IMR-90 (cell line): Measurements from ENCODE around the gene TGM2. TPM values are rescaled to one million over a fixed set of nuclear protein-coding genes. Genes with fewer than 3 reads are reported as not detected.
A peak's percentile ranks its signal among the peaks of the same experiment; 100 is the strongest.

Source experiments
- ATAC-seq: fragments of 200-7000 bp; cut with Tn5 transposase; 2 replicates; pipeline ENCODE4 v1.9.1; 2020; ENCODE audit warnings: low read depth, mild to moderate bottlenecking, moderate library complexity
- BruUV-seq: library from RNA; stranded (reverse); fragments of 400-500 nt; replicated peaks from 2 replicates; lab custom pipeline; 2021; lab: Mats Ljungman, UMichigan
- CTCF ChIA-PET: fragments of 300-600 bp; formaldehyde crosslinking; extraction: SDS; loops from one replicate; lab custom pipeline; 2021; ENCODE audit warnings: antibody characterized with exemption; lab: Yijun Ruan, JAX
- POLR2A ChIA-PET: fragments of 300-600 bp; sonication (Branson Sonifier 250); formaldehyde crosslinking; loops from one replicate; lab custom pipeline; 2022; ENCODE audit warnings: antibody characterized with exemption; ENCODE audit not compliant: unreplicated experiment; lab: Charles Lee
- DNase-seq: peaks from one replicate; pipeline ENCODE4 v3.0.0; 2013
- H2AFZ ChIP-seq: replicated peaks from 2 replicates; pipeline ENCODE3; 2013; ENCODE audit warnings: low read length, mild to moderate bottlenecking; ENCODE audit not compliant: poor library complexity
- H2AK5ac ChIP-seq: 2 replicates; pipeline ENCODE4 v1.6.1; 2013; ENCODE audit warnings: low read depth, low read length, inconsistent platforms
- H2AK9ac ChIP-seq: replicated peaks from 2 replicates; pipeline ENCODE3; 2013; ENCODE audit warnings: mild to moderate bottlenecking, low read depth, low read length, moderate library complexity; ENCODE audit not compliant: poor library complexity
- H2BK120ac ChIP-seq: 2 replicates; pipeline ENCODE4 v1.6.1; 2013; ENCODE audit warnings: low read depth, low read length, inconsistent platforms
- H2BK15ac ChIP-seq: 3 replicates; pipeline ENCODE4 v1.6.1; 2013; ENCODE audit warnings: low read depth, low read length, inconsistent platforms
- H2BK20ac ChIP-seq: 2 replicates; pipeline ENCODE4 v1.6.1; 2013; ENCODE audit warnings: low read depth, mild to moderate bottlenecking, inconsistent platforms, low read length, moderate library complexity
- H2BK5ac ChIP-seq: 2 replicates; pipeline ENCODE4 v1.6.1; 2013; ENCODE audit warnings: mild to moderate bottlenecking, low read depth, low read length, inconsistent platforms; ENCODE audit not compliant: poor library complexity, severe bottlenecking
- H3K14ac ChIP-seq: replicated peaks from 2 replicates; pipeline ENCODE4 v1.6.1; 2013; ENCODE audit warnings: low read depth, low read length, inconsistent platforms
- H3K18ac ChIP-seq: 2 replicates; pipeline ENCODE4 v1.6.1; 2013; ENCODE audit warnings: low read depth, low read length, control low read depth
- H3K23ac ChIP-seq: 2 replicates; pipeline ENCODE4 v1.6.1; 2013; ENCODE audit warnings: low read depth, low read length, inconsistent platforms
- H3K27ac ChIP-seq: 2 replicates; pipeline ENCODE4 v1.5.1; 2013; ENCODE audit warnings: mild to moderate bottlenecking, control low read depth, low read length; ENCODE audit not compliant: insufficient read depth
- H3K27me3 ChIP-seq: 2 replicates; pipeline ENCODE4 v1.6.1; 2013; ENCODE audit warnings: low read length; ENCODE audit not compliant: control insufficient read depth, insufficient read depth
- H3K36me3 ChIP-seq: 2 replicates; pipeline ENCODE4 v1.6.1; 2013; ENCODE audit warnings: low read length, mixed read lengths; ENCODE audit not compliant: control insufficient read depth, insufficient read depth
- H3K4ac ChIP-seq: 2 replicates; pipeline ENCODE4 v1.6.1; 2013; ENCODE audit warnings: low read depth, low read length, inconsistent platforms
- H3K4me1 ChIP-seq: 2 replicates; pipeline ENCODE4 v1.6.1; 2013; ENCODE audit warnings: low read length, mixed read lengths; ENCODE audit not compliant: control insufficient read depth, insufficient read depth
- H3K4me2 ChIP-seq: 2 replicates; pipeline ENCODE4 v1.6.1; 2013; ENCODE audit warnings: low read depth, mild to moderate bottlenecking, control low read depth, low read length, moderate library complexity
- H3K4me3 ChIP-seq: 2 replicates; pipeline ENCODE4 v1.5.1; 2013; ENCODE audit warnings: low read depth, mild to moderate bottlenecking, control low read depth, low read length, moderate library complexity; ENCODE audit not compliant: insufficient read depth
- H3K56ac ChIP-seq: 2 replicates; pipeline ENCODE4 v1.6.1; 2013; ENCODE audit warnings: low read length, inconsistent platforms; ENCODE audit not compliant: insufficient read depth; ENCODE audit errors: extremely low read depth
- H3K79me1 ChIP-seq, 2 experiments: 2 replicates each; pipeline ENCODE4 v1.6.1; 2013; ENCODE audit warnings: low read length in 2 of 2, inconsistent platforms in 1 of 2, low read depth in 1 of 2
- H3K9ac ChIP-seq: 2 replicates; pipeline ENCODE4 v1.6.1; 2013; ENCODE audit warnings: low read depth, low read length, control low read depth
- H3K9me1 ChIP-seq: 2 replicates; pipeline ENCODE4 v1.6.1; 2013; ENCODE audit warnings: low read length, inconsistent platforms; ENCODE audit not compliant: insufficient read depth
- H3K9me3 ChIP-seq: 2 replicates; pipeline ENCODE4 v1.6.1; 2013; ENCODE audit warnings: low read length; ENCODE audit not compliant: control insufficient read depth, insufficient read depth
- H4K20me1 ChIP-seq: 2 replicates; pipeline ENCODE4 v1.6.1; 2013; ENCODE audit warnings: low read length, inconsistent platforms; ENCODE audit not compliant: insufficient read depth
- H4K5ac ChIP-seq: 2 replicates; pipeline ENCODE4 v1.6.1; 2013; ENCODE audit warnings: mild to moderate bottlenecking, low read depth, low read length, control low read depth
- H4K8ac ChIP-seq, 2 experiments: 2 replicates each; pipeline ENCODE4 v1.6.1; 2013; ENCODE audit warnings: low read depth in 2 of 2, low read length in 2 of 2, control low read depth in 1 of 2, inconsistent platforms in 1 of 2
- H4K91ac ChIP-seq: 2 replicates; pipeline ENCODE4 v1.6.1; 2013; ENCODE audit warnings: low read depth, low read length, inconsistent platforms; ENCODE audit not compliant: insufficient read depth
- BHLHE40 ChIP-seq: fragments of 150-350 bp; IDR thresholded peaks from 2 replicates; pipeline ENCODE4 v1.6.1; 2016; ENCODE audit warnings: mild to moderate bottlenecking, low read depth, low read length
- CEBPB ChIP-seq: IDR thresholded peaks from 2 replicates; pipeline ENCODE4 v1.6.1; 2012; ENCODE audit warnings: low read depth, low read length, improper control_type of control experiment
- WGBS, 2 experiments: methylation state at CpG; one replicate each; pipeline versions ENCODE4 v1.1.5 to v1.1.7; 2013; ENCODE audit warnings: missing lambda C conversion rate in 2 of 2; ENCODE audit not compliant: insufficient read length in 1 of 2; ENCODE audit errors: extremely low coverage in 2 of 2; 5-methylcytosine and 5-hydroxymethylcytosine counted together
- dilution Hi-C: fragments of 300-500 bp; cut with HindIII; formaldehyde crosslinking; loops from one replicate; pipeline ENCODE4 v1.14.3; 2018; ENCODE audit warnings: low sequenced_read_pairs; ENCODE audit not compliant: unreplicated experiment
- in situ Hi-C: fragments of 300-500 bp; cut with MboI; formaldehyde crosslinking; loops from 3 replicates; pipeline ENCODE4 v1.14.3; 2019; ENCODE audit warnings: low sequenced_read_pairs, inconsistent platforms, mixed read lengths
- intact Hi-C: fragments of 100-400 bp; cut with micrococcal nuclease; formaldehyde crosslinking; loops from 2 replicates; pipeline ENCODE4 v1.10.0; 2022
- polyA plus RNA-seq, 3 experiments: library from polyadenylated mRNA; depleted of rRNA; stranded (reverse); fragments of >200 nt; gene quantifications; 2 replicates each; pipeline ENCODE4 v1.2.3, GENCODE V29; 2012; ENCODE audit warnings: low replicate concordance in 1 of 3
- total RNA-seq: library from RNA; depleted of rRNA; stranded (reverse); fragments of >200 nt; gene quantifications from 2 replicates; pipeline ENCODE4 v1.2.3, GENCODE V29; 2012

Gene TGM2
- total and polyA plus RNA-seq, 2 of the 4 experiments (the other 2 are of a cell fraction), result 239 to 268 TPM

GRCh38 chr20:38117635-38118034, 47.4 kb downstream of the TGM2 start:
- Histone ChIP-seq H3K27me3 (no peaks in the 10 kb centered on the region), H2BK20ac (peak overlapping the region; percentile 71; the same call in 1 of the 2 replicates), H3K23ac (no peak overlapping the region), H2BK5ac (peak overlapping the region; percentile 53), H3K4me2 (no peak overlapping the region), H2BK120ac (peak overlapping the region; percentile 13; the same call in 1 of the 2 replicates), H3K79me1 (no peaks in the 10 kb centered on the region), H3K18ac (peak overlapping the region; percentile 89; the same call in 1 of the 2 replicates), H4K91ac (no peak overlapping the region), H3K56ac (no peak overlapping the region), H2AK9ac (no peak overlapping the region), H2BK15ac (no peak overlapping the region), H4K8ac (peak overlapping the region in 1 of 2 experiments; percentile 56; a peak in 1 of 4 replicates), H3K4me1 (peaks cover 9% of the 10 kb centered on the region), H2AK5ac (no peak overlapping the region), H3K27ac (no peak overlapping the region), H2AFZ (no peak overlapping the region), H3K9me3 (no peaks in the 10 kb centered on the region), H3K9ac (no peak overlapping the region), H4K20me1 (no peaks in the 10 kb centered on the region), H3K14ac (no peak overlapping the region), H3K4me3 (no peak overlapping the region), H3K4ac (no peak overlapping the region; the same call in 1 of the 2 replicates), H3K36me3 (no peaks in the 10 kb centered on the region), H3K9me1 (peaks cover 14% of the 10 kb centered on the region), H4K5ac (no peak overlapping the region)
- POLR2A ChIA-PET, result no interaction called here
- intact Hi-C loops, result loop anchor here (5.0 kb wide), 1 partner anchor 35 kb away; no protein-coding TSS in a partner anchor
- ATAC-seq (peak; percentile 69), DNase-seq (peak; percentile 66)
- TF ChIP-seq BHLHE40 (peak; percentile 17; the same call in 1 of the 2 replicates), CEBPB (no peak)
- CTCF ChIA-PET, result no interaction called here
- dilution Hi-C loops, result no loop called here
- in situ Hi-C loops, result no loop called here
- no TSS peak for BruUV-seq
- WGBS, 2 experiments, result 0% methylated on average over 2 of the region's 3 CpGs; no CpG with 5 or more reads in 1 of the 2 experiments
